GM19238 (cell line): Measurements from ENCODE around the gene THUMPD2.

Experiments
- DNase-seq: peaks from one replicate; pipeline ENCODE4 v3.0.0; 2011; ENCODE audit warnings: low spot score; ENCODE audit not compliant: insufficient read length

THUMPD2 gene

DNA sequence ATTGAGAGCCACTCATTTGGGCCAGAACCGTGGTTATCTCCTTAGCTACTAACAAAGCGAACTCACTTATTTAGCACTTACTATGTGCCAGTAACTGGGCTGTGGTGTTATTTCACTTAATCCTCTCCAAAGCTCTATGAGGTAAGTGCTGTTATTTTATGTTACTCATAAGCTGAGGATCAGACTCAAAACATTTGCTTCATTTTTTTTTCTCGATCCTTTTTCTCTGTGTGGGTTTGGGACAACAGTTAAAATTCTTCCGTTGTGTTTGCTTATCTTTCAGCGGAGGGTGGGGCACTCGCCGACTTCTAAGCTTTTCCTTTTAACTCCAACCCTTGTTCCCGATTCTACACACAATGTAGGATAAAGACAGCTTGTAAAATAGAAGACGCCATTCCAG is 60.6 kb downstream of the THUMPD2 start:
- DNase-seq = no peak

DNA sequence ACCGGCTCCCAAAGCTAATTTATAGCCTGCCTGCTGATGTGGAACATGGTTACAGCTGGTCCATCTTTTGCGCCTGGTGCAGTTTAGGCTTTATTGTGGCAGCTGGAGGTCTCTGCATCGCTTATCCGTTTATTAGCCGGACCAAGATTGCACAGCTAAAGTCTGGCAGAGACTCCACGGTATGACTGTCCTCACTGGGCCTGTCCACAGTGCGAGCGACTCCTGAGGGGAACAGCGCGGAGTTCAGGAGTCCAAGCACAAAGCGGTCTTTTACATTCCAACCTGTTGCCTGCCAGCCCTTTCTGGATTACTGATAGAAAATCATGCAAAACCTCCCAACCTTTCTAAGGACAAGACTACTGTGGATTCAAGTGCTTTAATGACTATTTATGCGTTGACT is 62.0 kb downstream of the THUMPD2 start:
- DNase-seq = no peak

DNA sequence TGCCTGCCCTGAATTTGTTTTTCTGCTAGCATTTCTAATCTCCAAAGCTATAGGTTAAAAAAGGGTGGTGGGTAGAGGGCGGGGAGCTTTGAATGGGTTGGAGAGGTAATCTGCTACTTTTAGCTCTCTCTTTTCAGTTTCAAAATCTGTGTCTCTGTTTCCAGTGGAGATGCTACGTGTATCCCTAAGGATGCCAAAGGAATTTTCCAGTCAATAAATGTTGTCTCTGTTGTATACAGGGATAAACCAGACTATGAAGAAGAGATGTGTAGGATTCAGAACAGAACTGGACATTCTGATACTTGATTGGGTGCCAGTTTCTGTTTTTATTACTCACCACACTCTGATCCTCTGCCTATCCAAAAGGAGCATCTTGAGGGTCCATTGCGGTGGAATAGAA is 63.2 kb downstream of the THUMPD2 start:
- DNase-seq = no peak

DNA sequence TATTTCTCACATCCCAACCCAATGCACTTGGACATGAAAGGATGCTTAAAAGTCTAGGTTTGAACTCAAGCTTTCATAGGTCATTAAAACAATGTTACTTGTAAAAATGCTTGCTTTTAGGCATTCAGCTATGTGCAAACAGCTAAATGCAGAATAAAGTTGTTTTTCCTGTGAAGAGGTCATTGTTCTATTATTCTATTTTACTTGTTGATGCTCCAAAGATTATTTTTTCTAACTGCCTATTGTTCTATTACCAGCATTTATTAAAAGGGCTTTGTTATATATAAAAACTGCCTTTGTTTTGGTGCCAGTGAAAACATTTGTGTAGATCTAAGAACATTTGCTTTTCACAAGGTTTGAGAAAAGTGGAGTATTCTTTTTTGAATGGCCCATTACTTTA is 64.0 kb downstream of the THUMPD2 start:
- no peak for DNase-seq

DNA sequence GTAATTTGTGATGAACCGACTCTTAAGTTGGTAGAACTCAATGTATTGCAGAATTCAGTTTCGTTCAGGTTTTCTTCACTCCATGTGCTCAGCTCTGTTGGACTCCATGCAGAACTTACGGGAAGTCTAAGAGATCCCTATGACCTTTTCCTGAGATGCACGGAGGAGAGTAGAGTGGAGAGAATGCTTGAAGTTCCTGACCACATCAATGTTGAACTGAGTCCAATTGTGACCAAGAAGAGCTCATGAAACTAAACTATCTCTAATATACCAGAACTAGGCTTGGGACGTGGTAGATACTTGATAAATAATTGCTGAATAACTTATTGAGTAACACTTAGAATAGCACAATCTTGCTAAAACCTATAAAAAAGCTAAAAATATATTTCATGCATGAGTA is 66.1 kb downstream of the THUMPD2 start:
- no peak for DNase-seq

DNA sequence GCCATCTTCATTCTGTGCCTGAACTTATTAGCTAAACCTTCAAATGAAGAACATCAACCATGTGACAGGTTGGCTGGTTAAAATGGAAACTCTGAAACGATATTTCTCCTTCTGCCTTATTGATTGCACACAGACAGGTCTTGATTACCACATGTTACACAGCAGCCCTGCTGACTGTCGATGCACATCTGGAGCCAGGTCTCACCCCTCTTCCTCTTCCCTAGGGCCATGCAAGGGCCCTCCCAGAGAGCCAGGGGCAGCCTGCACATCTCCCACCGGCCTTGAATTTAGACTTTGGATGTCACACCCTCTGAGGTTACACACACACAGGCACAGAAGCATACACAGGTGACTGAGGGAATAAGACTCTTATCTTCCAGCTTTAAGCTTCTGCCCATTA is 68.3 kb downstream of the THUMPD2 start:
- no peak for DNase-seq

DNA sequence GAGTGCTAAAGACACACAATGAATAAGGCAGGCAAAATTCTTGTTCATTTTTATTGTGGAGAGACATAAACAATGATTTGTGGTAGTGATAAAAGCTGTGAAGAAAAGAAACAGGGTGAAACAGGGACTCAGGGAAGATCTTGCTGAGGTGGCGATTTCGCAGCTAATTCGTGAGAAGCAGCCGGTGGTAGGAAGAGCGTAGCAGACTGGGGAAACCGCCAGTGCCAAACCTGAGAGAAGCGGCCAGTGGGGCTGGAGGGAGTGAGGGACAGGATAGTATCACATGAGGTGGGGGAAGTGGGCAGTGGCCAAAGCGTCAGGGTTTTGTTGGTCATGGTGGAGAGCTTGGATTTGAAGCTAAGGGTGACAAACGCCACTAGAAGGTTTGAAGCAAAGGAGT is 71.1 kb downstream of the THUMPD2 start:
- DNase-seq = no peak

DNA sequence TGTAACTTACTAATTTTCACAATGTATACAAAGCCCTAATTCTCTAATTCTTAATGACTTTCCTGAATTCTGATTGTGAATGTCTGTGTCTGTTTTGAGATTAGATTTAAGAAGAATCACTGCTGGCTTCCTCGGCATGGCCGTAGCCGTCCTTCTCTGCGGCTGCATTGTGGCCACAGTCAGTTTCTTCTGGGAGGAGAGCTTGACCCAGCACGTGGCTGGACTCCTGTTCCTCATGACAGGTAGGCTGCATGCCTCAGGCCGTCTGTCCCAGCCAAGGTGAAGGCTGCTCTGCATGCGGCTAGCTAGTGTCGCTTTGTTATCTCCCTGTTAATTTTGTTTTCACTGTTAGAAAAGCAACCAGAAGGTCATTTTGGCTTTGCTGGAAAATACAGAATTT is 72.1 kb downstream of the THUMPD2 start:
- no peak for DNase-seq

DNA sequence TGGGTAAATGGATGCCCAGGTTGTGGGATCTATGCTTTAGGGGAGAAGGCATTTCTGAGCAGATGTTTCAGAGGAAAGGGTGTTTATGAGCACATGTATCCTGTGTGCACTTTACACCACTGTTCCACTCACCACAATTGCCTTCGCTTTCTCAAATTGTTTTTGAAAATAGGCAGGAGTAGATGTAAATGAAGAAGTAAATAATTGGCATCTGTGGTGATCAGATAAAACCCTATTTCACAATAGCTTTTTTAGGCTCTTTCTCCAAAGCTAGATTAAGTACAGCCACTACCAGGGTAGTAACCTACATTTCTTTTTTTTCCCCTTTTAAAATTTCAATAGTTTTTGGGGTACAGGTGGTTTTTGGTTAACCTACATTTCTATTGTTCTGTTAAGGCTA is 72.7 kb downstream of the THUMPD2 start:
- no peak for DNase-seq

DNA sequence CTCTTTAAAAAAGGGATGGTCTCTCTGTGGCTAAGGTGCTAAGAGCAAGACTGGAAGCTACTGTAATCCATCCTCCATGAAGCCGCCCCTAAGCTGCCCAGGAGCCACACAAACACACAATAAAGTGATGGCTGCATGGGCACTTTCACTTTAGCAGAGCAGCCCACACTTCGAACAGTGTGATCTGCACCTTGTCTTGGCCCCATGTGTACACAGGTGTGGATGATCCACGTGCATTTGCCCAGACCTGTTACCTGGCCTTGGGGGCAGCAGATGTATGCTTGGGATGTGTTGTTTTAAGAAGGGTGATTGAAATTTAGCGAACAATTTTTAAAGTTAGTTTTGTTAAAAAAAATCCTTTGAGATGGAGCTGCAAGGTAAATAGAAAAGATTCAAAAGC is 73.4 kb downstream of the THUMPD2 start:
- no peak for DNase-seq

DNA sequence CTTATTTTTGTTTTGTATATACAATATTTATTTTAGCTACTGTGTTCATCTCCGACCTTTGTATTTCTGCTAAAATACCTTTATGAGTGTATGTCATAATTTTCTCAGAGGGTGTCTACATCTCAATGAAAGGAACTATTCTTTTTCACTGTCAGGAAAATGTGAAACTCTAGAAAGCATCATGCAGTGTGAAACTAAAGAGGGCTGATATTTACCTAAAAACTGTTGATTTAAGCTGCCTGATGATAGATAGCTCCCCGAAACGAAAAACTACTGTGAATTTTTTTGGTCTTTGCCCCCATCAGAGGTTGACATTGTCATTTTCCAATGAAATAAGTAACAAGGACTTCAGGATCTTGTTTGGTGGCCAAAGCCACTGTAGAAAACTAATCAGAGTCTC is 74.5 kb downstream of the THUMPD2 start:
- DNase-seq = no peak

DNA sequence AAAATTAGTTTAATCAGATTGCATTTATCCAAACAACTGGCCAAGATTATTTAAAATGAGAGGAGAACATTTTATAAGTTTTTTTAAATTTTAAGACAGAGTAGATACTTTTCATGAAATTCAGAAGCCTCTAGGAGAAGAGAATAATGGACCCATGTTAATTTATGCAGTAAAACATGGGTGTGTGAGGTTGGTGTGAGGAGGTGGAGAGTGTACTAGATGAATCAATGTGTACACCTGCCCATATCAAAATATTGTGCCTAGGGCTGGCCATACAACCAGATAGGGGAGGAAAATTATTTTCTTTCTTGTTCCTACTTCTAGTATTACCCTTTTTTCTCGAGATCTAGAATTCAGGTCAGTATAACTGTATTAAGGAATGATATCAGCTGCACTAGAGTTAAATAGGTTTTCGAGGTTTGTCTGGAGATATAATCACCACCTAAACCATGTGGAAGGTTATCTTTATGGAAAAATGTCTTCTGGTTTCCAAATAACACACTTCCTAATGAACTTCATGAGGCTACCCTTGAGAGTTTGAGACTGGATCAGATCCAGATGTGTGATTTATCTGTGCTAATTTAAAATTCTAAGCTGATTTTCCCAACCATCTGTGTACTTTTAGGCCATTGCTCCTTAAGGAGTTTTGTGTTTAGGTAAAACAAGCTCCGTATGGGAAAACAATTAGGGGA is 75.7 kb downstream of the THUMPD2 start:
- DNase-seq = no peak

DNA sequence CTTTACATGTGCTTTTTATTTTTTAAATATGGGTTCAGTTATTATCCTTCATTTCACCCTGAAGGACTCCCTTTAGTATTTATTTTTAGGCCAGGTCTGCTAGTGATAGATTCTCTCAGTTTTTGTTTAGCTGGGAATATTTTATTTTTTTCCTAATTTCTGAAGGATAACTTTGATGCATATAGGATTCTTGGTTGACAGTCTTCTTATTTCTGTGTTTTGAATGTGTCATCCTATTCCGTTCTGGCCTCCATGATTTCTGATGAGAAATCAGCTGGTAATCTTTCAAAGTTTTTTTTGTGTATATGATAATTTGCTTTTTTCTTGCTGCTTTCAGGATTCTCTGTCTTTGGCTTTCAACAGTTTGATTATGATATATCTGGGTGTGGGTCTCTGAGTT is 77.9 kb downstream of the THUMPD2 start:
- DNase-seq = no peak

DNA sequence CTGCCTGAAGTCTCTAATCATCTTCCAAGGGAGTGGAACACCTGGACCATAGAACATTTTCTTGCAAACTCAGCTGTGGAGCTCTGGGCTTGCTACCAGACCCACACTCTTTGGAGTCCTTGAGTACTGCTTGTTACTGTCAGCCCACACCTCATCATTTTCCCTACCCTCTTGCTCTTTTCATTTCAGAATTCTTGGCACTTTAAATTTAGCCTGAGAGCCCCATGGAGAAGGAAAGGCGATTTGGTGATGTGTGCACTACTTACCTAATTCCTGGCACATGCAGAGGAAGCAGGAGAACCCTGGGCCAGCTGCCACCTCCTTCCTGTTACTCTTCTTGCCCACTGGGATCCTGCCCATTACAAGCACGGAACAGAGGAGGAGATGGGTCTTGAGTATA is 81.6 kb downstream of the THUMPD2 start:
- DNase-seq = no peak

DNA sequence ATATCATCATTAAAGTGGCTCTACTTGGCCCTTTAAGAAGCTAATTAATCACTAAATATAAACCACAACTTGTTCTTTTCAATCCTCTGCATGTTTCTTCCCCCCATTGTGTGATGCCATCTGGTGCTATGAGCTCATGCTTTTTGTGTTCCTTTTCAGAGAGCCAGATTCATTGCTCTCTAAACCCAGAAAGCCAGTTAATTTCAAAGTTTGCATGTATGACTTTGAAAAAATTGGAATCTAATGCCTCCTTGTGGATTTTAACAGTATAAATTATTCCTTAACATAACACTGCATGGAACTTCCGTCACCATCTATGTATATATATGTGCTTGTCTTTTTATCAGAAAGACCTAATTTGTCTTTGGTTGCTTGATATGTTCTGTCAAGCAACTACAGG is 82.2 kb downstream of the THUMPD2 start:
- DNase-seq = no peak

DNA sequence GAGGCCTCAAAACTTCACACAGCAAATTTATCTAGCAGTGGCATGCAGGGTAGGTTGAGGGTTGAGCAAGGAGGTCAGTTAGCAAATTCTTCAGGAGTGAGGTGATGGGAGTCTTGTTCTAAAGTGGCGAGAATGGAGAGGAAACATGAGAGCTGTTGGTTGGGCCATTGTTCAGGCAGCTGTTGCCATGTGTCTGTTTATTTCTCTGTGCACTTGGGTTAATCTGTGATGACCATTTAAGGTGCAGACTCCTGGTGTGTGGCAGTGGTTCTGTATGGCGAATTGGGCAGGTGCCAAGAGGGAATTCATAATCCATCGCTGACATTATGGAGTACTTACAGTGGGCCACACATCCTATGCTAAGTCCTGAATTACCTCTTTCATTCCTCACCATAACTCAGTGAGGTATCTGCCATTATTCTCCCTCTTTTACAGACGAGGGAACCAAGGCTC is 82.9 kb downstream of the THUMPD2 start:
- no peak for DNase-seq

DNA sequence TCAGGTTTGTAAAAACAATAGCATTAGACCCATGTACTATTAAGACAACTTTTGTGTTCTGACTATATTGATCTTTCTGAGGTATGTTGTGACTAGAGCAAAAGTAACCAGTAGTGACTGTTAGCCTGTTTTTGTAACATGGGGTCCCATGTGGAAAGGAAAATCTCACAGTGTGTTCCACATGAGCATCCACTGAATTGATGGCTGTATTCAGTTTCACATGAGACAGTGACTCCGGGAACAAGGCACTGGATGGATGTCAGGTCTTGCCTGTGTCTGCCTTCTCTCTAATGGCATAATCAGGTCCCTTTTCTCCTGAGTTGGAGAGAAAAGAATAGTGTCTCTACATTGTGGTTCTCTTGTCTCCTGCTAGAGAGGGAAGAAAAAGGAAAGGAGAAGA is 85.8 kb downstream of the THUMPD2 start:
- no peak for DNase-seq

DNA sequence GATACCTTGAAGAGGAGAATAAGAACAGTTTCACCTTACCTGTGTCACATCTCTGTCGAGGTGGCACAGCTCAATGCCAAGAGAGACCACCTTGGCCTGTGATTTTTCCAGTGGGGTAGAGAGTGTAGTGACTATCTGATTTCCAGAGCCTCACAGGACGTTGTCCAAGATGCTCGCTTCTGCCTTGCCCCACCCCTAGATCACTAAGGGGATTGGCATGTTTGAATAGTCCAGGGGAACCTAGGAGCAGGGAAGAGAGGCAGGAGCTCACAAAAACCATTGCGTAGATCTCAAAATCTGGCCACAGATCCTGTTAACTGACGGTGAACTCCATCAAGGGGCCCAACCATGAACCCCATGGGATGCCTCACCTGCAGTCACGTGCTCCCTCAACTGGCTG is 89.2 kb downstream of the THUMPD2 start:
- no peak for DNase-seq

DNA sequence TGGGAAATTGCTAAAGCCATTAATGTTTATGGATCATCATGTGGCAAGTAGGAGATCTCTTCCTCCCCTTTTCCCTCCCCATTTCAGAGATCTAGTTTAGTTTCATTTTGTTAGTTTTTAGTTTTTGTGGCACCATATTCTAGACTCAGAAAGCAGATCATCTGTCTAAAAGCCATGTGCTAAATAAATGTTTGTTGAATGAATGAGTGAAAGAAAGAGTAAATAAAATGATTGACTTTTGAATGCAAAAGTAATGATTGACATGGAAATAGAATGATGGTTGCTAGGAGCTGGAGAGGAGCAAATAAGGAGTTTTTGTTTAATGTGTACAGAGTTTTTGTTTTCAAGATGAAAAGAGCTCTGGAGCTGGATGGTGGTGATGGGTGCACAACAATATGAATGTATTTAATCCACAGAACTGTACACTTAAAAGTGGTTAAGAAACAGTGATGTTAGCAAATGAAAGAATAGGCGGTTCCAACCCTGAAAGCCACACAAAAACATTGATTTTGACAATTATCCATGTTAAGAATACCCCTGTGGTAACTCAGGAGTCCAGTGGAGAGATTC is 89.7 kb downstream of the THUMPD2 start:
- no peak for DNase-seq

DNA sequence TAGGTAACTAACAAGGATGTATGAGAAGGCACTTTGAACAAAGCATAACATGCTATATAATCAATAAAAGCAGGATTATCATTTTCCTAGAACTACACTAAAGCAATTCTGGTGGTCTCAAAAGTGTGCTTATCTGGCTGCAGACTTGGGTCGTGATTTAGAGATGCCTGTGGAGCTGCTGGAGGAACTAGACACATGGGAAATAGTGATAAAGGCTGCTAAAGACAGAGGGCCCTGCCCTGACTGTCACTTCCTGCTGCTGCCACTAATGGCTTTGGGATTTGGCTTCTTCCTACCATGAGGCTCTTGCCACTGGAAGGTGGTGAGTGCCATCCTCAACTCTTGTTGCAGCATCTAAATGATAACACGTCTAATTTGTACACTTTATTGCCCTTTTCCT is 90.9 kb downstream of the THUMPD2 start:
- DNase-seq = no peak

DNA sequence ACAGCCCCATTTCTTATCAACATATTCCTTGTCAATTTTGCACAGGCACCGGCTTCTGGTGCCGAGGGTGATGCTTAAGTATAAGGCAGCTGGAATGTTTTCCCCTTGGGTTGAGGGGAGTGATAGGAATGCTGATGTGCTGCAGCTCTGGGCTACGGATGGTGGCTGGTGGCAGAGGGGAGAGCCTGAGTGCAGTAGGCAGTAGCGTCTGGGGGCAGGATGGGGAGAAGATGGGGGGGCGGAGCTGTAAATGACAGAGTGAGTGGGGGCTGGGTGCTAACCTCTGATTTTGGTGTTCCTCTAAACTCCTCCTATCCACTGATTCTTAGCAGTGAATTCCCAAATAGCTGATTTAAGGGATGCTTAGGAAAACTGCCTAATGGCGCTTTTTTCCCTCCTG is 92.6 kb downstream of the THUMPD2 start:
- no peak for DNase-seq
